SH-SY5Y (cell line): ENCODE measurements around the gene LRRC72.

ENCODE experiments used
- GATA2 ChIP-seq: IDR thresholded peaks from 2 replicates; pipeline ENCODE4 v1.6.1; 2011; ENCODE audit warnings: mild to moderate bottlenecking, low read depth, low read length
- GATA3 ChIP-seq: IDR thresholded peaks from 2 replicates; pipeline ENCODE4 v1.6.1; 2011; ENCODE audit warnings: low read depth, mild to moderate bottlenecking, low read length, moderate library complexity

- TF ChIP-seq GATA2 (no peak), GATA3 (no peak)
Measured at GRCh38 chr7:16556359-16556758, 29.7 kb downstream of the LRRC72 start.
